ENCODE measurements around the gene PTGER2.

The PTGER2 gene

DNA sequence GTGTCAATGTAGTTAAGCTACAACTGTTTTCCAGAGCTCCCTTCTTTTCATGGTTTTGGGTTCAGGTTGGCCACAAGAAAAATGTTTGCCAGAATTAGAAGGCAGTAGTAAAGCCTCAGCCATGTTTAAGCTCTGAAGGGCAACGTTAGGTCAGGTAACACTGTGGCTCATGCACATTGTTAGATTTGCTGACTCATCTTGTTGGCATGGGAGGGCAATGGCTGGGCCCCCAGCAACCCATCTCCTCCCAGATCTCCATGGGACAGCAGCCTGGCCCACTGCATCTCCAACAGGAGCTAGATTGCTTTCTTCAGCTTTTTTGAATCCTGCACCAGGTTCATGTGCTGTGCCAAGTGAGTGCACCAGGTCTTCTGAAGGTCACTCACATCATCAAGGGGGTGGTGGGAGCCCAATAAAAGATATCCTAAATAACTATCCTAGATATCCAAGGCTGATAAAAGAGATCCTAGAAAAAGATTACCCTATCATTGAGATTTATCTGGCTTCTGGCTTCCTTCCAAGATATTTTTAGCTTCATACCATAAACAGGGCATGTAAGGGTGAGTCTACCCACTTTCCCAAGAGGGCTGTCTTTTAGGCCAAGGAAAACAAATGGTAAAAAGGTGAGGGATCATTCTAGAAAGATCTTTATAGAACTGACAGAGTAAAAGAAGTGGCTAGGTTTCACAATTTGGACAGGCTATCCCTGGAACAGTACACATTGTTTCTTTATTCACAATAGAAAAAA, 28.9 kb downstream of the PTGER2 start:
- DNase-seq, result no peak

- no peak for DNase-seq
Measured at GRCh38 chr14:52346778-52347177, 32.7 kb downstream of the PTGER2 start.

- DNase-seq, result no peak
Measured at GRCh38 chr14:52348279-52348678, 34.2 kb downstream of the PTGER2 start.

- no peak for DNase-seq
Measured at GRCh38 chr14:52348776-52349175, 34.7 kb downstream of the PTGER2 start.

DNA sequence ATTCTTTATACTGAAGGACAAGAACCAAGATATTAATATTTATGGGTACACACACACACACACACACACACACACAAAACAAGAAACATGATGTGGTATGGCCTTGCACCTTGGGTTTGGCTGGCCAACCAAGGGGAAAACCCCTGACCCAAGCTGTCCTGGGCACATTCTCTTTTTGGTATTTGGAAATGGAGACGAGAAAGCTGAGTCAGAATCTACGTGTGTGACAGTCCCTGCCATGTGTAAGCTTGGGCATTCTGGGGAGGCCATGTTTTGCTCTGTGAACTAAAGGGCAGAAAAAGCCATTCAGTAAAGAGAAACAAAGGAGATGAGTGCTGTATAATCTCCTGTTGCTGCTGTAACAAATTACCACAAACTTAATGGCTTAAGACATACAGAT, 35.6 kb downstream of the PTGER2 start:
- no peak for DNase-seq

GRCh38 chr14:52350445-52350844, 36.3 kb downstream of the PTGER2 start:
- no peak for DNase-seq

- DNase-seq, result no peak
Measured at GRCh38 chr14:52351233-52352060, 37.3 kb downstream of the PTGER2 start.

DNA sequence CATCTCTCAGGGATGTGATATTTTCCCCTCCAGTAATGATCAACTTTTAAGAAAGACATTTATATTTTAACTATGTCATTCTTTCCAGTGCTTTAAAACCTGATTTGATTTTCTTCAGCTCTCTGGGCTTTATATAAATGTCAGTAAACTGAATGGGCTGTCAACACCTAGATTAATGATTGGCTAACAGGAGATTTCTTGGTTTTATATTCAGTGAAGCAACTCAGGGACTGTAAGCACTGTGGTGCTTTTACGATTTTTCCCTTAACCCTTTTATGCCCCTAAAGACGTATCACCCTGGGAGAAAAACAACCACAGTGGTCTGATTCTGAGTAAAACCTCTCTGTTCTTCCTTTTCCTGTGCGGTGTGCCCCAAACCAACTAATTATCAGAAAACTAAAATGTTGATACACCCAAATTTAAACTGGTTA, 38.0 kb downstream of the PTGER2 start:
- DNase-seq, result no peak

- no peak for DNase-seq
Measured at GRCh38 chr14:52352569-52352968, 38.5 kb downstream of the PTGER2 start.

DNA sequence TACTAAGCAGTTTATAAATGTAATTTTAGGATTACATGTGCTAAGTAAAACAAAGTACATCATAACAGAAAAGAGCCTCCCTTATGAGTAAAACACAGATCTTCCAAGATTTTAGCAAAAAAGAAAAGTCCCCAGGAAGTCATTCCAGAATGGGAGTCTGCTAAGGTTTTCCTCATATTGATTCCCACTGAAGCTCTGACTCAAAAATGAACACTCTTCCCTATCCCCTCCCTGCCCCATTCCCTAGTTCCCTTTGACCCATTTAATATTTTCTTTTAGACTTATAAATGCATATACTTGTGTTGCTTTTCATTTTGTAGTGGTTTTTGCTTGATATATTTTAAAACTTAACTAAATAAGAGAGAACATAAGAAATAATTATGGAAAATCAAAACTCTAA, 40.1 kb downstream of the PTGER2 start:
- no peak for DNase-seq

DNA sequence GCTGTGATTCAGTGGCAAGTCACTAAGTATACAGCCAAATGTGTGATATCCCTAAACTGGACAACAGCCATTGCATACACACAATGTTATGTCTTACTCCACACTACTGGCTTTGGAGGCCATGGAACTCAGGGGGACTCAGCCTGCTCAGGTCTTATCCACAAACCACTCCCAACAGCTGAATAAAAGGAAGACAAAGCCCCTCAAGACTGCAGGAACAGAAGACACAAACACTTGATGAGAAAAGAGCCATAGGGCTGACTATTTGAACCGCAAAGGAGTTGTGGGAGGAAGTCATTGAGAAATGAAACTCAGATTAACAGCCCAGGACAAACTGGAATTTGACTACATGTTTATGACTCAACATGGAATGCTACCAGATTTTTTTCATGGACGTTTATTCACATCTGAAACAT, 40.9 kb downstream of the PTGER2 start:
- DNase-seq, result no peak

DNA sequence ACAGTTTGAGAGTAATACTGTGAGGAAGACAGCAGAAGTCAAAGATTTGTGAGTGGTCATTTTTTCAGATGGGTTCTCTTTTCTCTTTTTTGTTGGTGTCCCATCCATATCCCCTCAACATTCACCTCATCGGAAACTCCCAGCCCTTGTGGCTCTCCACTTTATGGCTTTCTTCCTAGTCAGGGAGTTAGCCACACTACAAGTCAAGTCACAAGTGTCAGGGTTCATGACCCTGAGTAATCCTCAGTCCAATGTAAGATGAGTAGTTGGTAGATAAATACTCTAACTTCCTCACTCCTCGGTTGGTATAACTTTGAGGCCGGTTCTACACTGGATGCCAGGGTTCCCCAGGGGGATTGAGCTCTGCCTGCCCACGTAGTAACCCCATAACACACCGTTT, 41.4 kb downstream of the PTGER2 start:
- no peak for DNase-seq

GRCh38 chr14:52356025-52356424, 41.9 kb downstream of the PTGER2 start:
- no peak for DNase-seq

- no peak for DNase-seq
Measured at GRCh38 chr14:52360831-52361230, 46.7 kb downstream of the PTGER2 start.

- DNase-seq, result no peak
Measured at GRCh38 chr14:52363041-52363704, 49.1 kb downstream of the PTGER2 start.

DNA sequence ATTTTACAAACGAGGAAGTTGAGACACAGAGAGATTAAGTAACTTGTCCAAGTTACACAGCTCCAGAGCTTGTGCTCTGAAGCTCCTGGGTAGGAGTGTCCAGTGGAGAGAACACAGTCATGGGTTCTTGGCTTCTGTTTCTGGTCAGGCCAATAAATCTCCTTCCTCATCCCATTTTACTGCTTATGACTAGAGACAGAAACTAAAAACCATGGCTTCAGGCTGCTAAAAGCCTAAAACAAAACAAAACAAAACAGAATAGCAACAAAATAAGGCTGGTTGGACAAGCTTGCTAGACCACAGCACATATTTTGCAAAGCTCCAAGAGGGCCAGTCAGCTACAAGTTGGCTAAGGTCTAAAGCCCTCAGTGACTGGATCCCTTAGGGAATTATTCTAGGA, 49.8 kb downstream of the PTGER2 start:
- DNase-seq, result no peak

DNA sequence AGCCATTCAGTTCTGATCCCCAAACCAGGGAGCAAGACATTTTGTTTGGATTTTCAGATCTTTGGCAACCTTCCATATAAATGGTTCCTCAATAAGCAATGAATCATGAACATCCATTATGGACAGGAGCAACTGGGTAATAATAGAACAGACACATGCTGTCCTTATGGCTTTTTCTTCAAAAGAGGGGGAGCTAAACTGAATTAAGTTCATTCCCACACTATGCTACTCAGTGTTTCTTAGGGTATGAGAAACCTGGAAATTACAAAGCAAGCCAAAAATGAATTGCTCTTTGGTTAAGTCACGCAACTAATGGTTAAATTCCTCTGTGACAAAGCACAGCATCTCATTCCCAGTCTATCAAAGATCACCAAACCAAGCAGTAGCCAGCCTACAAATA, 51.0 kb downstream of the PTGER2 start:
- no peak for DNase-seq

DNA sequence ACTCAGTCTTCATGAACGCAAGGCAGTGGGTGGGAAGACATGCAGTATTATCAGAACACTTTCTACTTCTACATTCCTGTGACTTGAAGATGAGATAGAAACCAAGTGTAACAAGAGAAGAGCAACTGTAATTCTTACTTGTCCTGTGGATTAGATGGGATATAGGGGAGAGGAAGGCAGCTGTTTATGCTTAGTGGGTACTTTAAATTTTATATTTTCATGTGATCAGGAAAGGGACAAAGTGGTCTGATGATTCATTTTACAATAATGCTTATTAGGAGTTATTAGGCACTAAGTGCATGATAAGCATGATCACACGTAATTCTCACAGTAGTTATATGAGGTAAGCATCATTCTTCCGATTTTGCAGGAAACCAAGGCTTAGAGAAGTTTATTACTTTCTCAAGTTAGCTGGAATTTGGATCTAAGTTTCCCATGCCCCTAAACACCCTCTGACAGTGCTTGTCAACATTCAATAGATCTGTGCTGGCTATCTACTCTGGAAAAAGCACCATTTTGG, 52.7 kb downstream of the PTGER2 start:
- no peak for DNase-seq

DNA sequence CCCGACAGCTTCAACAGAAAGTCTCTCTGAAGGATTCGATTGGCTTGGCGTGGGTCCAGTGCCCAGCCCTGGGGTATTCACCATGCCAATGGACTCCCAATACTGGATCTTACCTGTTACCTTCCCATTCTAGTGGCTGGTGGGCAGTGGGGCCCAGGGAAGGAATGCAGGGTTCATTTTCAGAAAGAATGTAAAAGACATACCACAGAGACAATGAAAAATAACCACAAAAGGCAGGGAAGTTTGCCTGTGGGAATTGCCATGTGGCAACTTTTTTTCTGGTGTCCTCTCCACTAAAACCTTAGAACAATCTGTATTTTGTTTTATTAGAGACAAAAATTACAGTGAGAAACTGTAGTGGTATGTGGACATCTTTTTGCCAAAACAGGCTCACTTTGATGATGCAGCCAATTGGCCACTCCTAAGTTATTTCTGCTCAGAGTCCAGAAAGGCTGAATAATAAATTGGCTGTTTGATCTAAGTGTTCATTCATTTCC, 55.2 kb downstream of the PTGER2 start:
- DNase-seq, result no peak

DNA sequence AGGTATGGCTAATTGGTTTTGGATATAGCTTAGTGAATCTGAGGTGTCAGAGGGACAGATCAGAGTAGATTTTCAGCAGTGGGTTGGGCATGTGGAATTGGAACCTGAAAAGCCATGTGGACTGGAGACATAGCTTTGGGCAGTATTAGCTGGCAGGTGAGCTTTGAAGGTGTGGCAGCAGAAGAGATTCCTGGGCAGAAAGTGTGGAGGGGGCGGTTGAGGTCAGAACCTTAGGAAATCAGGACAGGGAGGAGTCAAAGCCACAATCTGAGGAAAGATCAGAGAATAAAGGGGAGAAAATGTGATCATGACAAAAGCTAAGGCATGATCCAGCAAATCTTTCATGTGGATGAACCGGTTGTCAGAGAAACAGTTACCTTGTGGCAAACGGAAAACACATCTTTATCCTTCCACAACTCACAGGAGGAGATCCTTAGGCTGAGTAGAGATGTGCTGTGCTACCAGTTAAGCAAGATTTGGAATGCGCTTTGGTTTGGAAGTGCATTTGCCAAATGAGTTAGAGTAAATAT, 56.4 kb downstream of the PTGER2 start:
- no peak for DNase-seq

DNA sequence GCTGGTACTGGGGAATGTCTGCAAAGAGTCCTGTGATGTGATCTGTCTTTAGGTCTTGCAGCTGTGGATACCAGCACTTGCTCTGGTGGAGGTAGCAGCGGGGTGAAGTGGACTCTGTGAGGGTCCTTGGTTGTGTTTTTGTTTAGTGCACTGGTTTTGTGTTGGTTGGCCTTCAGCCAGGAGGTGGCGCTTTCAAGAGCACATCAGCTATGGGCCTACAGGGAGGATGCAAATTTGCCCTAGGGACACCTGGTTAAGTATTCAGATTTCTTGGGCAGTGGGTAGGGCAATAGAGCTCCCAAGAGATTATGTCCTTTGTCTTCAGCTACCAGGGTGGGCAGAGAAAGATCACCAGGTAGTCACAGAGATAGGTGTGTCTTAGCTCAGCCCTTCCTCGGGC, 63.8 kb downstream of the PTGER2 start:
- peak; percentile 75 for DNase-seq

Data from NCI-H1436 treated with DMSO at 0.1 percent for 48 hours (cell line).